ENCODE data around the gene LRCH2. TPM values are rescaled to one million over a fixed set of nuclear protein-coding genes. Genes with fewer than 3 reads are reported as not detected.

LRCH2 gene
- total RNA-seq, 4 donors from 2014 or later = 0.44 to 0.71 (median 0.47) TPM

GRCh38 chrX:115255003-115255402 is 21.1 kb upstream of the LRCH2 start:
- no peaks in the 10 kb centered on the region for H3K9me3 ChIP-seq
- H3K4me1 ChIP-seq = no peaks in the 10 kb centered on the region
- TF ChIP-seq POLR2A (IDR thresholded peaks at IDR 0.05) = no peak
- TF ChIP-seq, protein P1, sequence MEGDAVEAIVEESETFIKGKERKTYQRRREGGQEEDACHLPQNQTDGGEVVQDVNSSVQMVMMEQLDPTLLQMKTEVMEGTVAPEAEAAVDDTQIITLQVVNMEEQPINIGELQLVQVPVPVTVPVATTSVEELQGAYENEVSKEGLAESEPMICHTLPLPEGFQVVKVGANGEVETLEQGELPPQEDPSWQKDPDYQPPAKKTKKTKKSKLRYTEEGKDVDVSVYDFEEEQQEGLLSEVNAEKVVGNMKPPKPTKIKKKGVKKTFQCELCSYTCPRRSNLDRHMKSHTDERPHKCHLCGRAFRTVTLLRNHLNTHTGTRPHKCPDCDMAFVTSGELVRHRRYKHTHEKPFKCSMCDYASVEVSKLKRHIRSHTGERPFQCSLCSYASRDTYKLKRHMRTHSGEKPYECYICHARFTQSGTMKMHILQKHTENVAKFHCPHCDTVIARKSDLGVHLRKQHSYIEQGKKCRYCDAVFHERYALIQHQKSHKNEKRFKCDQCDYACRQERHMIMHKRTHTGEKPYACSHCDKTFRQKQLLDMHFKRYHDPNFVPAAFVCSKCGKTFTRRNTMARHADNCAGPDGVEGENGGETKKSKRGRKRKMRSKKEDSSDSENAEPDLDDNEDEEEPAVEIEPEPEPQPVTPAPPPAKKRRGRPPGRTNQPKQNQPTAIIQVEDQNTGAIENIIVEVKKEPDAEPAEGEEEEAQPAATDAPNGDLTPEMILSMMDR (IDR thresholded peaks at IDR 0.05 in 4 of 5, conservative IDR thresholded peaks at IDR 0.05 in 1 of 5) = no peak
- no peak overlapping the region for H3K4me3 ChIP-seq
- no peak overlapping the region for H3K27ac ChIP-seq
- in situ Hi-C loops (cut with MboI; ENCODE audit: low sequenced_read_pairs in 4 of 4) (no loop called here), intact Hi-C loops (cut with DNase I; ENCODE audit: low total_unique reads) (no loop called here)
- no peaks in the 10 kb centered on the region for H3K36me3 ChIP-seq
- ATAC-seq (no peak), DNase-seq (no peak)
- peaks cover 0 to 6% (median 0%) of the 10 kb centered on the region in 3 donors for H3K27me3 ChIP-seq

DNA sequence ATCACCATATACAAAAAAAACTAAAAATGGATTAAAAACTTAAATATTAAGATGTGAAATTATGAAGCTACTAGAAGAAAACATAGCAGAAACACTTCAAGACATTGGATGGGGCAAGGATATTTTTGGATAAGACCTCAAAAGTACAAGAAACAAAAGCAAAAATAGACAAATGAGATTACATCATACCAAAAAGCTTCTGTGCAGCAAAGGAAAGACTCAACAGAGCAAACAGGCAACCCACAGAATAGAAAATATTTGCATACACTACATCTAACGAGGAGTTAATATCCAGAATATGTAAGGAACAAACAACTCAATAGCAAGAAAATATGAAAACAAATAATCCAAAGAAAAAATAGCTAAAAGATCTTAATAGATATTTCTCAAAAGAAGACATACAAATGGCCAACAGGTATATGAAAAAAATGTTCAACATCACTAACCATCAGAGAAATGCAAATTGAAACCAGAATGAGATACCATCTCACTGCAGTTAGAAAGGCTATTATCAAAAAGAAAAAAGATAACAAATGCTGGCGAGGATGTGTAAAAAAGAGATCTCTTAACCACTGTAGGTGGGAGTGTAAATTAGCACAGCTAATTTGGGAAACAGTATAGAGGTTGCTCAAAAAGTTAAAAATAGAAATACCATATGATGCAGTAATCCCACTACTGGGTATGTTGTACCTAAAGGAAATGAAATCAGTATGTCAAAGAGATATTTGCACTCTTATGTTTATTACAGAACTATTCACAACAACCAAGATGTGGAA is 17.8 kb upstream of the LRCH2 start:
- intact Hi-C loops (cut with DNase I; ENCODE audit: low total_unique reads) = no loop called here
- no peak for ATAC-seq
- H3K27me3 ChIP-seq = no peaks in the 10 kb centered on the region

DNA sequence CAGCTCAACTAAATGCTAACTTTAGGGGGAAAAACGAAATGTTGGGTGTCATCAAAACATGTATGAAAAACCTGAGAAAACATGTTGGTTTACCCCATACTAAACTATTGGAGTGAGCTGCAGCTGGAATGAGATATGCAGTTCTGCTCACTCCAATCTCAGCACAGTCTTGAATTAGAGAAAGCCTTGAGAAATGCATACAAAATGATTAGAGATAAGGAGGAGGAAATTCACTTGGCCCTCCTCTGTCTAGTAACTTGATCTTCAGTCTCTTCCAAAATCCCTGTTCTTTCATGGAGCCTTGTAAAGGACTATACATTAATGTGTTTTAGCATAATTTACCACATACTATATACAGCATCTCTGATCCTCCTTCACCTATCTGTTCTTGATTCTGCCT is 3.2 kb upstream of the LRCH2 start:
- Histone ChIP-seq H3K9me3 (no peaks in the 10 kb centered on the region), H3K27me3 (peaks cover 0 to 20% (median 18%) of the 10 kb centered on the region in 3 donors), H3K4me1 (no peaks in the 10 kb centered on the region), H3K4me3 (no peak overlapping the region), H3K36me3 (no peaks in the 10 kb centered on the region), H3K27ac (no peak overlapping the region)
- TF ChIP-seq POLR2A (IDR thresholded peaks at IDR 0.05) = no peak
- TF ChIP-seq, protein P1 (IDR thresholded peaks at IDR 0.05 in 4 of 5, conservative IDR thresholded peaks at IDR 0.05 in 1 of 5) = no peak
- ATAC-seq (no peak), DNase-seq (no peak)
- in situ Hi-C loops (cut with MboI; ENCODE audit: low sequenced_read_pairs in 4 of 4) (loop anchor here in 1 of 4 donors (25.0 kb wide), 1 partner anchor 100 kb away; no protein-coding TSS in a partner anchor), intact Hi-C loops (cut with DNase I; ENCODE audit: low total_unique reads) (no loop called here)

More for the DNA sequence above, 17.8 kb upstream of the LRCH2 start:
- in situ Hi-C loops (cut with MboI; ENCODE audit: low sequenced_read_pairs in 4 of 4) = no loop called here
- no peak for TF ChIP-seq POLR2A (IDR thresholded peaks at IDR 0.05)
- TF ChIP-seq, protein P1 (IDR thresholded peaks at IDR 0.05 in 4 of 5, conservative IDR thresholded peaks at IDR 0.05 in 1 of 5) = no peak
- Histone ChIP-seq H3K36me3 (no peaks in the 10 kb centered on the region), H3K27ac (no peak overlapping the region), H3K9me3 (no peaks in the 10 kb centered on the region), H3K4me1 (no peaks in the 10 kb centered on the region), H3K4me3 (no peak overlapping the region)
- DNase-seq = no peak

DNA sequence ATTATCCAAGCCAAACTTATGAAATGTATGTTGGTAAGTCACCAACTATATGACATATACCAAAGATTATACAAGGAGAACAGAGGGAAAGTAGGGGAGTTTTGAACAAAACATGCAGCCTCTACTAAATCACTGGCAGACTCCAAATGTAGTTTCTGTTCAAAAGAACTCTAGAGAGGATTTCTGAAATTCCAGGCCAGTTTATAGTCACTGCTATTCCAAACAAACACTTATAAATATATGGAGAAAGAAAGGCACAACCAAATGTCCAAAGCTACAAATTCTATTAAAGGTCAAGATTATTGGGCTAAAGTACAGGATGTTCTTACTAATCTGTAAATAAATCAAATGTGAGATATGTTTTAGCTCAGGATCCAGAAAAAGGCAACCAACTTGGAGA is 2.7 kb upstream of the LRCH2 start:
- Histone ChIP-seq H3K27me3 (peaks cover 0 to 25% (median 23%) of the 10 kb centered on the region in 3 donors), H3K4me1 (no peaks in the 10 kb centered on the region), H3K27ac (no peak overlapping the region), H3K9me3 (no peaks in the 10 kb centered on the region), H3K4me3 (no peak overlapping the region), H3K36me3 (no peaks in the 10 kb centered on the region)
- TF ChIP-seq, protein P1 (IDR thresholded peaks at IDR 0.05 in 4 of 5, conservative IDR thresholded peaks at IDR 0.05 in 1 of 5) = no peak
- no peak for TF ChIP-seq POLR2A (IDR thresholded peaks at IDR 0.05)
- intact Hi-C loops (cut with DNase I; ENCODE audit: low total_unique reads) = no loop called here
- ATAC-seq (no peak), DNase-seq (no peak)
- in situ Hi-C loops (cut with MboI; ENCODE audit: low sequenced_read_pairs in 4 of 4) = loop anchor here in 1 of 4 donors (25.0 kb wide), 1 partner anchor 101 kb away; no protein-coding TSS in a partner anchor
